ENCODE measurements around the gene SYNGR3. TPM values are rescaled to one million over a fixed set of nuclear protein-coding genes. Genes with fewer than 3 reads are reported as not detected.

SYNGR3 gene
- total and polyA plus RNA-seq, 2 of the 13 experiments (the other 11 are each of a cell fraction or from before 2014, with no cell fraction given), result 0.97 to 5.7 TPM

- Histone ChIP-seq H3K27me3 (ENCODE audit: control insufficient read depth in 1 of 2, insufficient read depth in 2 of 2, low read length in 2 of 2) (peaks cover 3 to 27% of the 10 kb centered on the region in 2 experiments; a peak in 4 of 5 replicates), H3K9ac (ENCODE audit: insufficient read depth, low read depth, low read length) (peak overlapping the region; percentile 58; the same call in 1 of the 2 replicates), H3K4me3 (replicated peaks in 1 of 3; ENCODE audit: insufficient read depth in 1 of 3, low read depth in 2 of 3, low read length in 3 of 3) (peak overlapping the region; percentile 42 to 68 (median 49)), H3K27ac (ENCODE audit: extremely low read length, insufficient read depth, low read length) (no peak overlapping the region), H3K4me1 (ENCODE audit: insufficient read depth, low read length) (peaks cover 76% of the 10 kb centered on the region), H3K4me2 (ENCODE audit: low read depth, low read length) (peak overlapping the region; percentile 75), H3K79me2 (ENCODE audit: insufficient read depth, low read length) (peaks cover 3% of the 10 kb centered on the region), H3K9me3 (ENCODE audit: low read length) (no peaks in the 10 kb centered on the region), H2AFZ (ENCODE audit: low read length) (peak overlapping the region; percentile 54), H4K20me1 (ENCODE audit: insufficient read depth, low read length) (0 out of 2 replicates have a peak, but pooled peaks cover 7% of the 10 kb centered on the region), H3K36me3 (replicated peaks in 1 of 2; ENCODE audit: control insufficient read depth in 1 of 2, insufficient read depth in 2 of 2, low read length in 2 of 2) (no peaks in the 10 kb centered on the region)
- no peak for DNase-seq (ENCODE audit: low spot score)
- ChIA-PET CTCF (ENCODE audit: low intra/inter-chr PET ratio, low total read pairs) (interaction anchor here (1.8 to 1.9 kb wide), 2 partner anchors 23 to 32 kb away, joined by 7 to 15 read pairs; partner anchors contain the start of genes NTHL1 and TSC2), POLR2A (interaction anchor here (1.0 to 6.2 kb wide), 8 partner anchors 9 to 131 kb away, joined by 3 to 62 read pairs (median 6); partner anchors contain the start of genes NTHL1, RPS2, TRAF7 and TSC2)
- WGBS (ENCODE audit: low lambda C conversion rate), result 16% methylated on average over 12 of the region's 12 CpGs
- no peak for ATAC-seq
- in situ Hi-C loops (cut with HindIII; ENCODE audit: extremely low pct_ligation_motif_present, low pct_unique_long_range_greater_than_20kb) (loop anchor here (5.0 kb wide), 3 partner anchors 33 to 123 kb away; partner anchors contain the start of gene RAB26), intact Hi-C loops (cut with micrococcal nuclease; ENCODE audit: unreplicated experiment) (no loop called here)
- BruUV-seq (replicated peaks), result no TSS peak
- FAIRE-seq, result no peak
- no peak for TF ChIP-seq STAG1 (CRISPR knock-in tag; IDR thresholded peaks at IDR 0.05)
- TF ChIP-seq ZNF687 (CRISPR knock-in tag; IDR thresholded peaks at IDR 0.05), result peak; percentile 11; the same call in 1 of the 2 replicates
- no peak for TF ChIP-seq TFAP4 (IDR thresholded peaks at IDR 0.05; ENCODE audit: borderline replicate concordance, low read depth)
- no peak for TF ChIP-seq ZBTB20 (CRISPR knock-in tag; IDR thresholded peaks at IDR 0.05; ENCODE audit: borderline replicate concordance, low read depth)
- no peak for TF ChIP-seq CHD4 (IDR thresholded peaks at IDR 0.05; ENCODE audit: borderline replicate concordance, low read length)
- TF ChIP-seq ZFP37 (CRISPR knock-in tag; IDR thresholded peaks at IDR 0.05; ENCODE audit: borderline replicate concordance), result 0 out of 2 replicates have a peak, but pooled peaks have one; percentile 3
- peak; percentile 64 for TF ChIP-seq ETV5 (CRISPR knock-in tag; IDR thresholded peaks at IDR 0.05; ENCODE audit: borderline replicate concordance)
- no peak for TF ChIP-seq HDAC2 (CRISPR knock-in tag; IDR thresholded peaks at IDR 0.05)
- TF ChIP-seq SPEN (CRISPR knock-in tag; IDR thresholded peaks at IDR 0.05; ENCODE audit: low read depth), result no peak
- TF ChIP-seq HNRNPH1 (optimal IDR thresholded peaks at IDR 0.05; ENCODE audit: low read depth, low read length), result no peak
- 0 out of 2 replicates have a peak, but pooled peaks have one; percentile 18 for TF ChIP-seq KDM2A (CRISPR knock-in tag; IDR thresholded peaks at IDR 0.05; ENCODE audit: borderline replicate concordance, low read depth)
- TF ChIP-seq UBTF (CRISPR knock-in tag; IDR thresholded peaks at IDR 0.05), result peak; percentile 42; the same call in 1 of the 2 replicates
- no peak for TF ChIP-seq ZBTB49 (CRISPR knock-in tag; IDR thresholded peaks at IDR 0.05; ENCODE audit: borderline replicate concordance)
- peak; percentile 33 for TF ChIP-seq SRSF1 (optimal IDR thresholded peaks at IDR 0.05; ENCODE audit: low read depth, low read length)
Observed at GRCh38 chr16:2024032-2024420, 34.3 kb downstream of the SYNGR3 start.

All from HepG2 (cell line).